PC-3 (cell line): ENCODE results near the gene PCA3.

ENCODE experiments used
- EZH2 ChIP-seq: fragments of 300-600 bp; sonication (generic); IDR thresholded peaks from one replicate; pipeline ENCODE4 v1.6.1; 2017; ENCODE audit warnings: antibody characterized with exemption, mild to moderate bottlenecking, low read length; ENCODE audit not compliant: unreplicated experiment
- EZH2phosphoT487 ChIP-seq: fragments of 300-600 bp; sonication (generic); IDR thresholded peaks from 2 replicates; pipeline ENCODE4 v1.6.1; 2018; ENCODE audit warnings: mild to moderate bottlenecking, antibody characterized with exemption, low read length, borderline replicate concordance
- TF ChIP-seq, protein P1 (sequence below): fragments of 300-600 bp; sonication (generic); conservative IDR thresholded peaks from 2 replicates; pipeline ENCODE4 v1.5.1; 2017; ENCODE audit warnings: antibody characterized with exemption, low read depth, mild to moderate bottlenecking, low read length

DNA sequence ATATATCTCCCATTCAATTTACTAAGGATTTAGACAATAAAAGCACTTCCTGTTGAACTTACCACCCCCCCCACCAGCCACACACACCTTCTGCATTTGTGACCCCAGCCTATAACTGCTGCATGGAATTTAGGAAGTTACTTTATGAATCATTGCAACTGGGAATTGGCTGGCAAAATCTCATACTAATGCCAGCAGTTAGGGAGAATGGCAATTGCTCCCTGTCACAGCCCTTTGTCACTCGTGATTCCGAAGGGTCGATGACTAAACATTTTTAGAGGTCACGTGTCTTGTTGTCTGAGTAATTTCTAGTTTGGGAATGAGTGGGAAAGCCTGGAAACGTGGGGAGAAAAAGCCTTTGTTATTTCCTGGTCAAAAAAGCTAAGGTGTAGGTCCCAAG, 46.6 kb upstream of the PCA3 start:
- no peak for TF ChIP-seq EZH2
- TF ChIP-seq, protein P1, sequence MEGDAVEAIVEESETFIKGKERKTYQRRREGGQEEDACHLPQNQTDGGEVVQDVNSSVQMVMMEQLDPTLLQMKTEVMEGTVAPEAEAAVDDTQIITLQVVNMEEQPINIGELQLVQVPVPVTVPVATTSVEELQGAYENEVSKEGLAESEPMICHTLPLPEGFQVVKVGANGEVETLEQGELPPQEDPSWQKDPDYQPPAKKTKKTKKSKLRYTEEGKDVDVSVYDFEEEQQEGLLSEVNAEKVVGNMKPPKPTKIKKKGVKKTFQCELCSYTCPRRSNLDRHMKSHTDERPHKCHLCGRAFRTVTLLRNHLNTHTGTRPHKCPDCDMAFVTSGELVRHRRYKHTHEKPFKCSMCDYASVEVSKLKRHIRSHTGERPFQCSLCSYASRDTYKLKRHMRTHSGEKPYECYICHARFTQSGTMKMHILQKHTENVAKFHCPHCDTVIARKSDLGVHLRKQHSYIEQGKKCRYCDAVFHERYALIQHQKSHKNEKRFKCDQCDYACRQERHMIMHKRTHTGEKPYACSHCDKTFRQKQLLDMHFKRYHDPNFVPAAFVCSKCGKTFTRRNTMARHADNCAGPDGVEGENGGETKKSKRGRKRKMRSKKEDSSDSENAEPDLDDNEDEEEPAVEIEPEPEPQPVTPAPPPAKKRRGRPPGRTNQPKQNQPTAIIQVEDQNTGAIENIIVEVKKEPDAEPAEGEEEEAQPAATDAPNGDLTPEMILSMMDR, result no peak
- TF ChIP-seq EZH2phosphoT487, result no peak
